NCI-H446 (cell line): ENCODE results near the gene COLEC12.

Experiments
- DNase-seq, 2 experiments: peaks; one replicate each; lab custom pipeline; 2025; lab: John Stamatoyannopoulos, UW

Gene COLEC12

GRCh38 chr18:438571-438970 is 61.9 kb downstream of the COLEC12 start:
- DNase-seq, result no peak

- DNase-seq, result no peak
Measured at GRCh38 chr18:435940-436339, 64.6 kb downstream of the COLEC12 start.

GRCh38 chr18:434410-434809 is 66.1 kb downstream of the COLEC12 start:
- DNase-seq, result no peak

- no peak for DNase-seq
Measured at GRCh38 chr18:433960-434359, 66.5 kb downstream of the COLEC12 start.

DNA sequence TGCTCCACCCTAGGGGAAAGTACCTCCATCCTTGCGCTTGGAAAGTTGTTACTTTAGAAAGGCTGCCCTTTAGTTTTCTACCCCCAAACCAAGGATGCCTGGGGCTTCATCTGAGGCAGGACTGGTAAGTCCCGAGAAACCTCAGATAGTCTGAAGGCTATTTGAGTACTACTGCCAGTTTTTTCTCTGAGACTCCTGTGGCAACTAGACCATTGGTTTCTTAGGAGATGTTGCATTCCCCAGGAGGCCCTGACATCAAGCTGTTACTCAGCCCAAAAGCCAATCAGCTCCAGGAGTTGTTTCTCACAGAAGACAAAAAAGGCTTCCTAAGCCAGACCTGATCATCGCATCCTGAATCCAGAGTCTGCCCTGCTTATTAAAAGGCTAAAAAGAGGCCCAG is 67.2 kb downstream of the COLEC12 start:
- no peak for DNase-seq

DNA sequence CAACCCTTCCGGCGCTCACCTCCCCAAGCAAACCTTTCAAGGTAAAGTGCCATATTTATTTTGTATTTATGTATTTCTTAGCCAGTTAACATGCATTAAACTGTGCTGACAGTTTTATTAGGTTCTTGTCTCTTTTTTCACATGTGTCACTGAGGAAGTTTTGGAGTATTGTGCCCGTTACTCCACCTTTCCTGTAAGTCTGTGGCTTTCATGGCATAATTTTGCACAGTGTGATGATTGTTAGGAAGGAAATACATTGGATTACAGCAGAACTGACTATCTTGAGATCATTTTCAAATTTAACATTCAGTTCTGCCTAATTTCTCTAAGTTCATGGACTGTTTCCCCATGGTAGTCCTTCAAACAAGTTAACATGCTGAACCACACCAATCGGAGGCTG is 67.7 kb downstream of the COLEC12 start:
- no peak for DNase-seq

GRCh38 chr18:429030-429429 is 71.5 kb downstream of the COLEC12 start:
- DNase-seq, result no peak

- DNase-seq, result no peak
Measured at GRCh38 chr18:427005-427404, 73.5 kb downstream of the COLEC12 start.

DNA sequence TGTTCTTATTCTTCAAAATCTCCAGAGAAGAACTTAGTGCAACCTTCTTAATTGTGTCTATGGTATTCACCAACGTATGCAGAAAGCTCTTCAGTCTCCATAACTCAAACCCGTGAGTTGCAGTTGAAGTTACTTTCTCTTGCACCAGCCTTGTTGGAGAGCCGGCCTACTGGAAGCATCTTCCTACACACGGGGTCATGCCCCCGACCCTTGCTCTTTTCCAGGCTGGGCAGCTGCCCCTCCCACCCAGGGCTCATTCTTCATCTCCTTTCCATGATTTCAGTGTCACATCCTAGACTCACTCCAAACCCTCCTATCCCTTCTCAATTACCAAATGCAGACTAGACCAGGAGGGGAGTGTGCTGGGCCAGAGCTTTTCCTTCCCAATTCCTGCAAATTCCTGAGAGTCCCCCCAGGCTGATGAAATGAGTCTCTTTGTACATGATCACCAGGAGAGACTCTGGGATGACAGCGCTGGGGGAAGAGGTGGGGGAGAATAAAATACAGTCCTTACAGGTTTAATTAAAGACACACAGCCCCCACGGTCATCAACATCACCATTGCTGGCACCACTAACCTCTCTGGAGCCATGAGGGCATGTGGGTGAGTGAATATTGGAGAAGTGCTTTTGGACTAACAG is 75.3 kb downstream of the COLEC12 start:
- DNase-seq, result no peak

- no peak for DNase-seq
Measured at GRCh38 chr18:424668-425067, 75.8 kb downstream of the COLEC12 start.

DNA sequence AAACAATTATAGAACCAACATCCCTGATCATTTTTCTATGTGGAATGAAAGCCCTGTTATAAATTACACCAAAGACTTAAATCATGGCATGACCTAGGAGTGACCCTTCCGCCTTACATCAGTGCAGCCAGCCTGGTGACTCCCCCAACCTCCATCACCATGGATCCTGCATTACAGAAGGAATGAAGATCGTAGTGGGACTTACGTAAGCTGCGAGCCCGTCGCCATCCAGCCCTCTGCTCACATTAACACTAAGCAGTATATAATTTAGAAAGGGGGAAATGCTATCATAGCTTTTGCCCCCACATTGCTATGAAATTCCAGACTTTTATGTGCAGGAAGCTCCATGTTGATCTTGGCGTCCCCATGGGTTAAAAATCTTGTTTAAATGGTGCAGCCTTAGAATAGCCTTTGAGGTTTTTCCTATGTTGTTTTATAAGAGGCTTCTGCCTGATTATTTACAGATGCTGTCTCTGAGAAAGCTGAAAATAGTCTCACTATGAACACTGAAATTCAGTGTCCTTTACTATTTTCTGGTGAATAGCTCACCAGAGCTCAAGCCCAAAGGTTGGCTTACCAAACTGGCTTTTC is 76.3 kb downstream of the COLEC12 start:
- DNase-seq, result no peak

DNA sequence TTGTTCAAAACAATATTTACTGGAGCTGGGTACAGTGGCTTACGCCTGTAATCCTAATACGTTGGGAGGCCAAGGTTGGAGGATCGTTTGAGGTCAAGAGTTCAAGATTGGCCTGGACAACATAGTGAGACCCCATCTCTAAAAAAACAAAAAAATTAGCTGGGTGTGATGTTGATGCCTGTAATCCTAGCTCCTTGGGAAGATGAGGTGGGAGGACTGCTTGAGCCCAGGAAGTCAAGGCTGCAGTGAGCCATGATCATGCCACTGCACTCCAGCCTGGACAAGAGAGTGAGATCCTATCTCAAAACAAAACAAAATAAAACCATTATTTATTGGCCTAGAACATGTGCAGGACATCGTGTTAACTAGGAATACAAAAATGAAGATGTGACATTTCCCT is 77.5 kb downstream of the COLEC12 start:
- DNase-seq, result no peak

DNA sequence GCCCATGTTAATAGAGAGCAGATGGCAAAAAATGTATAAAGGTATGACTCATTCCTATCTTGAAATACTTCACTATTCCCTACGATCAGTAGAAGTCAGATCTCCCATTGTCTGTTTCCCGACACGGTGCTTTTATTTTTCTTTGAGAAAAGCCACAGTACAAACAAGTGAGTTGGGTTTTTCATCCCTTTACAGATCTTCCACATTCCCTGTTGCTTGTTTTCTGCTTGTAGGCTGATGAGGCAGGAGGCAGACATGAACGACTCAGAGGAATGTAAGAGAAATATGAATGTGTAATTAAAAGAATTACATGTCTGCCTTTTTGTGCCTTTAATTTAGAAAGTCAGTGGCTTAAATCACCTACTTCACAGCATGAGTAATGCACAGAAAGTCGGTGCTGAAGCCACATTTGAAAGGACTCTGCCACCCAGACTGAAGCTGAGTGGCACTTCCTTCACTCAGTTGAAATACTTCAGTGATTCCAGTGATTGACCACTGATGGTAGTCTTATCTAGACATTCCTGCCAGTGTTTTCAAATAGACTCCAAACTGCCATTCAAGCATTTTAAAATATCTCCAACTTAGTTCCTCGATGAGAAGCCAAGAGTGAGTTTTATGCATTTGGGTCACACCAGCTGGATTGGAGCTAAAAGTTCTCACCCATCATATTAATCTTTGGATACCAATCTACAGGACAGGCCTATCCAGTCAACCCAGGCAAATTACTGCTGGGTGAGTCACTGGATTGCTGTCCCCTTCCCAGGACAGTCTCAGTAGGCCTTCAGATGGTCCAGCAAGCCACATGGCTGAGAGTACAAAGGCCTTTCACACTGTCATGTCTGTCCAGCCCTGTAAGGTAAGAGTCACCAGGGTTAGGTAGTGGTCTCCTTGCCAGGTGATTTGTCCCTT is 79.0 kb downstream of the COLEC12 start:
- DNase-seq, result no peak

GRCh38 chr18:420661-421246 is 79.7 kb downstream of the COLEC12 start:
- no peak for DNase-seq

GRCh38 chr18:419541-420175 is 80.8 kb downstream of the COLEC12 start:
- DNase-seq, result no peak

GRCh38 chr18:417495-417894 is 83.0 kb downstream of the COLEC12 start:
- no peak for DNase-seq

GRCh38 chr18:416930-417329 is 83.6 kb downstream of the COLEC12 start:
- DNase-seq, result no peak

- no peak for DNase-seq
Measured at GRCh38 chr18:415617-416612, 84.6 kb downstream of the COLEC12 start.

GRCh38 chr18:415047-415446 is 85.5 kb downstream of the COLEC12 start:
- no peak for DNase-seq

GRCh38 chr18:413233-413632 is 87.3 kb downstream of the COLEC12 start:
- DNase-seq, result no peak

GRCh38 chr18:410047-410455 is 90.5 kb downstream of the COLEC12 start:
- DNase-seq, result no peak
